Measurements from ENCODE around the gene GHR. TPM values are rescaled to one million over a fixed set of nuclear protein-coding genes. Genes with fewer than 3 reads are reported as not detected.
"Not testable (repeated sequence)": the region's sequence is repeated elsewhere in the genome, so short reads cannot be mapped to it uniquely, and the experiment has no call there.

Gene GHR
- polyA plus RNA-seq, 1 donor from 2014 or later = 0.31 TPM

DNA sequence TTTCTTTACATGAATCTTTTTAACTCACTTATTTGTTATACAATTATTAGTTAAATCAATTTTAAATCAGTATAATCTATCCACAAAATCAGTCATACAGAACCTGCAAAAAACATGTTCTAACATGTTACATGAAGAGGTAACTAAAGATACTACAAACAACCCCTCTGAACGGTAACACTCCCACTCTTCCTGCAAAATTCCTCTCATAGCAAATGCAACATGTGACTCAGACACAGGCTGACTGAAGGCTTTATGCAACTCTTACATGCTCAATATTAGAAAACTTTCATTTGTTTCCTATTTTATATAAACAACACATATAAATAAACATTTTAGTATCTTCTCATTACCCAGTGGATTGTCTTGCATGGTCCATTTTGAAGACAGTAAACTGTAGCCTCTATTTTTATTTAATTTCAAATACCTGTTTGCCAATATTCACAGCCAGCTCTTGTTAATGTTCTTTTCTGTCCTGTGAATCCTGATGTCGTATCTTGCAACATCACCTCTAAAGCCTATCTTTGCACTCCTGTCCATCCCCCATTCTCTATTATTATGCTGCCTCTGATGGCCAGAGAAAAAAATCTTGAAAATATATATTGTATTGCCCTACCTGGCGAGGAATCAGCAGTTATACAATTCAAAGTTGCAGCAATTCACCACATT is 232.9 kb downstream of the GHR start:
- Histone ChIP-seq H3K9me2 (ENCODE audit: insufficient read depth, low read length) (no peaks in the 10 kb centered on the region), H3K4me2 (ENCODE audit: low read length) (no peak overlapping the region), H3K9me3 (ENCODE audit: low read length) (no peaks in the 10 kb centered on the region), H3K27me3 (ENCODE audit: insufficient read depth, low read depth, low read length) (no peaks in the 10 kb centered on the region), H3K4me3 (ENCODE audit: low read length) (no peak overlapping the region), H2AFZ (ENCODE audit: low read depth, low read length) (no peak overlapping the region), H4K20me1 (ENCODE audit: insufficient read depth) (no peaks in the 10 kb centered on the region), H3K27ac (ENCODE audit: low read length) (no peak overlapping the region), H3K9ac (ENCODE audit: low read length) (no peak overlapping the region), H3K36me3 (ENCODE audit: insufficient read depth, low read length) (no peaks in the 10 kb centered on the region), H3F3A (ENCODE audit: insufficient read depth, low read length, poor library complexity, severe bottlenecking) (no peaks in the 10 kb centered on the region), H3K79me2 (replicated peaks; ENCODE audit: insufficient read depth, low read length) (no peaks in the 10 kb centered on the region)
- TF ChIP-seq EP300 (conservative IDR thresholded peaks at IDR 0.05; ENCODE audit: poor library complexity, severe bottlenecking) = no peak
- no peak for TF ChIP-seq SMC3 (conservative IDR thresholded peaks at IDR 0.05; ENCODE audit: poor library complexity)
- no peak for TF ChIP-seq POLR2AphosphoS5 (IDR thresholded peaks at IDR 0.05)
- no peak for TF ChIP-seq TAF1 (IDR thresholded peaks at IDR 0.05; ENCODE audit: low read depth)
- TF ChIP-seq MXI1 (conservative IDR thresholded peaks at IDR 0.05; ENCODE audit: poor library complexity, severe bottlenecking) = no peak
- TF ChIP-seq, protein P1, sequence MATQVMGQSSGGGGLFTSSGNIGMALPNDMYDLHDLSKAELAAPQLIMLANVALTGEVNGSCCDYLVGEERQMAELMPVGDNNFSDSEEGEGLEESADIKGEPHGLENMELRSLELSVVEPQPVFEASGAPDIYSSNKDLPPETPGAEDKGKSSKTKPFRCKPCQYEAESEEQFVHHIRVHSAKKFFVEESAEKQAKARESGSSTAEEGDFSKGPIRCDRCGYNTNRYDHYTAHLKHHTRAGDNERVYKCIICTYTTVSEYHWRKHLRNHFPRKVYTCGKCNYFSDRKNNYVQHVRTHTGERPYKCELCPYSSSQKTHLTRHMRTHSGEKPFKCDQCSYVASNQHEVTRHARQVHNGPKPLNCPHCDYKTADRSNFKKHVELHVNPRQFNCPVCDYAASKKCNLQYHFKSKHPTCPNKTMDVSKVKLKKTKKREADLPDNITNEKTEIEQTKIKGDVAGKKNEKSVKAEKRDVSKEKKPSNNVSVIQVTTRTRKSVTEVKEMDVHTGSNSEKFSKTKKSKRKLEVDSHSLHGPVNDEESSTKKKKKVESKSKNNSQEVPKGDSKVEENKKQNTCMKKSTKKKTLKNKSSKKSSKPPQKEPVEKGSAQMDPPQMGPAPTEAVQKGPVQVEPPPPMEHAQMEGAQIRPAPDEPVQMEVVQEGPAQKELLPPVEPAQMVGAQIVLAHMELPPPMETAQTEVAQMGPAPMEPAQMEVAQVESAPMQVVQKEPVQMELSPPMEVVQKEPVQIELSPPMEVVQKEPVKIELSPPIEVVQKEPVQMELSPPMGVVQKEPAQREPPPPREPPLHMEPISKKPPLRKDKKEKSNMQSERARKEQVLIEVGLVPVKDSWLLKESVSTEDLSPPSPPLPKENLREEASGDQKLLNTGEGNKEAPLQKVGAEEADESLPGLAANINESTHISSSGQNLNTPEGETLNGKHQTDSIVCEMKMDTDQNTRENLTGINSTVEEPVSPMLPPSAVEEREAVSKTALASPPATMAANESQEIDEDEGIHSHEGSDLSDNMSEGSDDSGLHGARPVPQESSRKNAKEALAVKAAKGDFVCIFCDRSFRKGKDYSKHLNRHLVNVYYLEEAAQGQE (IDR thresholded peaks at IDR 0.05; ENCODE audit: borderline replicate concordance) = no peak
- TF ChIP-seq RAD21 (conservative IDR thresholded peaks at IDR 0.05) = no peak
- no peak for TF ChIP-seq EZH2 (IDR thresholded peaks at IDR 0.05; ENCODE audit: borderline replicate concordance, insufficient read depth, low read length, poor library complexity, severe bottlenecking)
- TF ChIP-seq, protein P2, sequence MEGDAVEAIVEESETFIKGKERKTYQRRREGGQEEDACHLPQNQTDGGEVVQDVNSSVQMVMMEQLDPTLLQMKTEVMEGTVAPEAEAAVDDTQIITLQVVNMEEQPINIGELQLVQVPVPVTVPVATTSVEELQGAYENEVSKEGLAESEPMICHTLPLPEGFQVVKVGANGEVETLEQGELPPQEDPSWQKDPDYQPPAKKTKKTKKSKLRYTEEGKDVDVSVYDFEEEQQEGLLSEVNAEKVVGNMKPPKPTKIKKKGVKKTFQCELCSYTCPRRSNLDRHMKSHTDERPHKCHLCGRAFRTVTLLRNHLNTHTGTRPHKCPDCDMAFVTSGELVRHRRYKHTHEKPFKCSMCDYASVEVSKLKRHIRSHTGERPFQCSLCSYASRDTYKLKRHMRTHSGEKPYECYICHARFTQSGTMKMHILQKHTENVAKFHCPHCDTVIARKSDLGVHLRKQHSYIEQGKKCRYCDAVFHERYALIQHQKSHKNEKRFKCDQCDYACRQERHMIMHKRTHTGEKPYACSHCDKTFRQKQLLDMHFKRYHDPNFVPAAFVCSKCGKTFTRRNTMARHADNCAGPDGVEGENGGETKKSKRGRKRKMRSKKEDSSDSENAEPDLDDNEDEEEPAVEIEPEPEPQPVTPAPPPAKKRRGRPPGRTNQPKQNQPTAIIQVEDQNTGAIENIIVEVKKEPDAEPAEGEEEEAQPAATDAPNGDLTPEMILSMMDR (IDR thresholded peaks at IDR 0.05; ENCODE audit: poor library complexity, severe bottlenecking) = no peak

DNA sequence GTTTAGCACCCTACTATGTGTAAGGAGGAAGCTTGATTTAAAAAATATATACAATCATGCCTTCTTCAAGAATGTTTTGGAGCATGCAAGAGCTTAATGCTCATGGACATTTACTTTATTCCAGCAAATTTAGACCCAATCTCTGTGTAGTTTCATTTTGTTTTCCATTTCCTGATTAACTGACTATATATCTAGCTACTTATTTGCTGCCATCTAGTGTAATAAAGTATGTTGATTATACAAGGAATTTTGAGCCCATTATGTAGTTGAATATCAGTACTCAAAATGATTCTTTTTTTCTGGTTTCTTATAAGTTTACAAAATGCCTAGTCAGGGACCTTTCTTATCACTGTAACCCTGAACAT is 233.4 kb downstream of the GHR start:
- no peaks in the 10 kb centered on the region for H4K20me1 ChIP-seq (ENCODE audit: insufficient read depth)
- H3K9ac ChIP-seq (ENCODE audit: low read length) = no peak overlapping the region
- TF ChIP-seq, protein P2 (IDR thresholded peaks at IDR 0.05; ENCODE audit: poor library complexity, severe bottlenecking) = peak; percentile 45
- TF ChIP-seq POLR2AphosphoS5 (IDR thresholded peaks at IDR 0.05) (no peak), EP300 (conservative IDR thresholded peaks at IDR 0.05; ENCODE audit: poor library complexity, severe bottlenecking) (no peak), TAF1 (IDR thresholded peaks at IDR 0.05; ENCODE audit: low read depth) (no peak), EZH2 (IDR thresholded peaks at IDR 0.05; ENCODE audit: borderline replicate concordance, insufficient read depth, low read length, poor library complexity, severe bottlenecking) (no peak), RAD21 (conservative IDR thresholded peaks at IDR 0.05) (peak; percentile 53), SMC3 (conservative IDR thresholded peaks at IDR 0.05; ENCODE audit: poor library complexity) (peak; percentile 54), MXI1 (conservative IDR thresholded peaks at IDR 0.05; ENCODE audit: poor library complexity, severe bottlenecking) (no peak)
- TF ChIP-seq, protein P1 (IDR thresholded peaks at IDR 0.05; ENCODE audit: borderline replicate concordance) = no peak
- H3K79me2 ChIP-seq (replicated peaks; ENCODE audit: insufficient read depth, low read length) = no peaks in the 10 kb centered on the region
- no peaks in the 10 kb centered on the region for H3F3A ChIP-seq (ENCODE audit: insufficient read depth, low read length, poor library complexity, severe bottlenecking)
- H3K27ac ChIP-seq (ENCODE audit: low read length) = no peak overlapping the region
- no peak overlapping the region for H2AFZ ChIP-seq (ENCODE audit: low read depth, low read length)
- no peaks in the 10 kb centered on the region for H3K36me3 ChIP-seq (ENCODE audit: insufficient read depth, low read length)
- H3K27me3 ChIP-seq (ENCODE audit: insufficient read depth, low read depth, low read length) = no peaks in the 10 kb centered on the region
- H3K4me2 ChIP-seq (ENCODE audit: low read length) = no peak overlapping the region
- no peaks in the 10 kb centered on the region for H3K9me3 ChIP-seq (ENCODE audit: low read length)
- H3K4me3 ChIP-seq (ENCODE audit: low read length) = no peak overlapping the region
- H3K9me2 ChIP-seq (ENCODE audit: insufficient read depth, low read length) = no peaks in the 10 kb centered on the region

GRCh38 chr5:42659869-42660268 is 236.6 kb downstream of the GHR start:
- not testable (repeated sequence) for H3K27me3 ChIP-seq (ENCODE audit: insufficient read depth, low read depth, low read length); H3K4me3 ChIP-seq (ENCODE audit: low read length); H4K20me1 ChIP-seq (ENCODE audit: insufficient read depth); H3K9me3 ChIP-seq (ENCODE audit: low read length); H3K9ac ChIP-seq (ENCODE audit: low read length); H2AFZ ChIP-seq (ENCODE audit: low read depth, low read length); H3K79me2 ChIP-seq (replicated peaks; ENCODE audit: insufficient read depth, low read length); H3K9me2 ChIP-seq (ENCODE audit: insufficient read depth, low read length); H3K4me2 ChIP-seq (ENCODE audit: low read length); H3K36me3 ChIP-seq (ENCODE audit: insufficient read depth, low read length); H3F3A ChIP-seq (ENCODE audit: insufficient read depth, low read length, poor library complexity, severe bottlenecking); H3K27ac ChIP-seq (ENCODE audit: low read length)

Measured in neural cell (in vitro differentiated cells).